Mucosa of descending colon (tissue), 3 donors: Measurements from ENCODE around the gene NPAS3. TPM values are rescaled to one million over a fixed set of nuclear protein-coding genes. Genes with fewer than 3 reads are reported as not detected.
A peak's percentile ranks its signal among the peaks of the same experiment; 100 is the strongest.

ENCODE experiments used
- ATAC-seq: fragments of 200-7000 bp; cut with Tn5 transposase; one replicate; pipeline ENCODE4 v1.9.1; 2020; ENCODE audit warnings: mild to moderate bottlenecking, moderate library complexity
- DNase-seq, 3 donors: peaks; one replicate each; pipeline ENCODE4 v3.0.0-alpha.2; 2020
- H3K36me3 ChIP-seq: fragments of 200-600 bp; one replicate; pipeline ENCODE4 v1.8.0; 2021; ENCODE audit warnings: low read depth, mild to moderate bottlenecking
- H3K4me1 ChIP-seq: fragments of 200-600 bp; one replicate; pipeline ENCODE4 v1.8.0; 2021; ENCODE audit warnings: low read depth, mild to moderate bottlenecking
- H3K4me3 ChIP-seq: fragments of 200-600 bp; one replicate; pipeline ENCODE4 v1.8.0; 2021; ENCODE audit warnings: mild to moderate bottlenecking
- H3K9me3 ChIP-seq: fragments of 200-600 bp; one replicate; pipeline ENCODE4 v1.8.0; 2021; ENCODE audit warnings: mild to moderate bottlenecking
- intact Hi-C, 2 donors: fragments of 100-400 bp; cut with DNase I in 1 of 2; cut with micrococcal nuclease in 1 of 2; formaldehyde crosslinking; loops; one replicate each; pipeline versions ENCODE4 v1.11.0 to v1.11.1; 2022; cut with DNase I, micrococcal nuclease
- total RNA-seq, 3 donors: library from RNA; stranded (reverse); fragmentation: NEBNext Ultra II Directional in 2 of 3; extraction: Animal tissue kit (Norgen Biotek cat#: 25700) in 2 of 3; gene quantifications; one replicate each; pipeline versions ENCODE4 v1.2.1 to v1.2.4, GENCODE V29; 2021 to 2023
- TF ChIP-seq, protein P1 (sequence below): fragments of 200-600 bp; IDR thresholded peaks from one replicate; pipeline ENCODE4 v1.8.0; 2022; ENCODE audit warnings: antibody characterized with exemption, mild to moderate bottlenecking
- donor health status: DM: no; HTN: no; CAD: no; lungs with moderate emphysema.
- donor health status: DM: no; HTN: no; CAD: no.
- donor health status: DM: no; HTN: yes; CAD: no.

Gene NPAS3
- total RNA-seq, 3 donors from 2014 or later = 0.65 to 9.7 (median 2.0) TPM

DNA sequence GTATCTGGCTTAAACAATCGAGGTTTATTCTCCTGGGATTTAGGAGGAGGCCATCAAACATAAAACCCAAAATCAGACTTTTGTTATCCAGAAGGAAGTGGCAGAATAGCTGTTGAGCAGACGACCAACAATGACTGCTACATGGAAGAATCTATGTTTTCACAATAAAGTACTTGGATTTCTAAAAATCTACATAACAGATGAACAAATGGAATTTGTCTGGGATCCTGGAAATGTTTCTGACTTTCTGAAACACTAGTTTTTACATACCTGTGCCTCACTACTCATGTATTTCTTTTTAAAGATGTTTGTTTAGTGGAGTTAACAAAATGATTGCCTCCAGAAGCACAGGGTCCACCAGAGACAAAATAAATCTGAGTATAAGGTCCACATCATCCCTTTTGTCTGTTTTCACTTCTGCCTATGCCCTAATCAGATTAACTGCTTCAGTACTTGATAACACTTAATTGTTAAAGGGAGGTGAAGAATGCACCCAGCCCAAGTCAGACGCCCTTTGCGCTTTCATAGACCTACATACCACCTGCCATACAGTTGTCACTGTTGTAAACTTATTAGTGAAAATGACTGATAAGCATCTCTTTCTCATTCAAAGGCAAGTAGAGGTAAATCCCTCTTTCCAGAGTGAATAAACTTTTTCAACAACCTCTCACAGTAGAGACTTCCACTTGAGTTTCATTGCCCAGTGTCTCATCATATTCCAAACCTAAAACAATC, 847.6 kb downstream of the NPAS3 start:
- Histone ChIP-seq H3K9me3 (no peaks in the 10 kb centered on the region), H3K4me1 (no peaks in the 10 kb centered on the region), H3K36me3 (no peaks in the 10 kb centered on the region), H3K4me3 (no peak overlapping the region)
- intact Hi-C loops = no loop called here
- TF ChIP-seq, protein P1, sequence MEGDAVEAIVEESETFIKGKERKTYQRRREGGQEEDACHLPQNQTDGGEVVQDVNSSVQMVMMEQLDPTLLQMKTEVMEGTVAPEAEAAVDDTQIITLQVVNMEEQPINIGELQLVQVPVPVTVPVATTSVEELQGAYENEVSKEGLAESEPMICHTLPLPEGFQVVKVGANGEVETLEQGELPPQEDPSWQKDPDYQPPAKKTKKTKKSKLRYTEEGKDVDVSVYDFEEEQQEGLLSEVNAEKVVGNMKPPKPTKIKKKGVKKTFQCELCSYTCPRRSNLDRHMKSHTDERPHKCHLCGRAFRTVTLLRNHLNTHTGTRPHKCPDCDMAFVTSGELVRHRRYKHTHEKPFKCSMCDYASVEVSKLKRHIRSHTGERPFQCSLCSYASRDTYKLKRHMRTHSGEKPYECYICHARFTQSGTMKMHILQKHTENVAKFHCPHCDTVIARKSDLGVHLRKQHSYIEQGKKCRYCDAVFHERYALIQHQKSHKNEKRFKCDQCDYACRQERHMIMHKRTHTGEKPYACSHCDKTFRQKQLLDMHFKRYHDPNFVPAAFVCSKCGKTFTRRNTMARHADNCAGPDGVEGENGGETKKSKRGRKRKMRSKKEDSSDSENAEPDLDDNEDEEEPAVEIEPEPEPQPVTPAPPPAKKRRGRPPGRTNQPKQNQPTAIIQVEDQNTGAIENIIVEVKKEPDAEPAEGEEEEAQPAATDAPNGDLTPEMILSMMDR = no peak
- no peak for ATAC-seq
- no peak for DNase-seq

DNA sequence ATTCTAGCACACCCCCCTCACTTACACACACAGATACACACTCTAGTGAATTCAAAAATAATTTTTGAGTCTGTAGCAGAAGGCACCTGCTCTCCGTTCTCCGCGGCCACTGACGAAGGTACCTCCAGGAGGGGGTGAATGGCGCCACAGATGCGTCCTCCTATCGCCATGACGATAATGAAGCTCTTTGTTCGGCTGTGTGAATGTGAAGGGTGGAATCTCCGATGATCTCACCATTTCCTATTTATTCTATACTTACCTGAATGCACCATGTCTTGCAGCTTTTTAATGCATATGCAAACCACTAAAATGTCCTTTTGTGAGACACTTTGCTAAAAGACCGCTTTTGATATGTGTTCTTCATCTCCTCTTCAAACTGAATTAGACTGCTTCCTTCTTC, 849.5 kb downstream of the NPAS3 start:
- ATAC-seq (no peak), DNase-seq (no peak)
- Histone ChIP-seq H3K4me3 (no peak overlapping the region), H3K36me3 (no peaks in the 10 kb centered on the region), H3K4me1 (peaks cover 3% of the 10 kb centered on the region), H3K9me3 (no peaks in the 10 kb centered on the region)
- TF ChIP-seq, protein P1 = no peak
- intact Hi-C loops = no loop called here

DNA sequence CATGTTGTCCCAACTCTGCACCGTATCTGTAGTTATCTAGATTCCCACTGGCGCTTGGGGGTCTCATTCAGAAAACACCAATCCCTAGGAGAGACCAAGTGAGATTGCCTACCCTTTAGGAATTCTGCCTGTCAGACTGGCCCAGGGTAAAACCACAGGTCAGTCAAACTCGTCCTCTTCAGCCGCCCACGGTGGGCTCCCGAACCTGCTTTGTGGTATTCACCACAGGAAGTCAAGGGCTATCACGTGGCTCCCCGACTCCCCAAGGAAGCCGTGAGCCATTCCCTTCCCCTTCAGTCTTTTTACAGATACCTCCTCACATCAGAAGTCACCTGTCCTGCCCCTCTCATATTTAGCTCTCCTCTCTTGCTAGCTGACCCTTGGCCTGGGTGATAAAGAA, 852.3 kb downstream of the NPAS3 start:
- Histone ChIP-seq H3K36me3 (no peaks in the 10 kb centered on the region), H3K4me1 (peaks cover 3% of the 10 kb centered on the region), H3K9me3 (no peaks in the 10 kb centered on the region), H3K4me3 (no peak overlapping the region)
- ATAC-seq = no peak
- intact Hi-C loops = loop anchor here (10.0 kb wide), 2 partner anchors 316 to 1216 kb away; no protein-coding TSS in a partner anchor
- DNase-seq = no peak
- TF ChIP-seq, protein P1 = no peak

DNA sequence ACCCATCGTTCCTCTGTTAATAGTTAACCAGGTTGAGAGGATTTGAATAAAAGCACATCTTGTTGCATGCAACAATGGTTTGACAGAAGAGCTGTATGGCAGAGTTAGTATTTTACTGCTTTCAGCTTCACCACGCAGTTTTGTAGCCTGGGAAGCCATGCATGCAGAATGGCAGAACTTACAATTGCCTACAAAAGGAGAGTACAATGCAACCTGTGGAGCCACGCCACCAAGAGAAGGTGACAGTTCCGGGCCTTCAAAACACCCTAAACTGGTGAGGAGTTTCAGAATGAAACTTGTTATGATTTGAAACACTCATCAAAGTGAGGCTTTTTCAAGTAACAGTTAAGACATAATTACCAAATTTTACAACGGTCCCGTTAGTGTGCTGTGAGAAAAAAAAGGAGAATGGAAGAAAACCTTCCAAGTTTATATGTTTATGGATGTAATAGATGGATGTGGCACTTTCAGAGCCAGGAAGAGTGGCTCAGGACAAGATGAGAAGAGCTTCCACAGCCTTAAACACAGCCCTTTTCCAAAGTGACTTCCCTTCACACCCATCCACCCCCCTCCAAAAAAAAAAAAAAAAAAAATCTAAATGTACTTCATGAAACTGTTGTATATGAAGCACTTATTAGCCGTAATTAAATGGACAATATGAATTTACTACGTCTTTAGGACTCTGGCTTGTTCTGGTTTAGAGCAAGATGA, 853.5 kb downstream of the NPAS3 start:
- no peak overlapping the region for H3K4me3 ChIP-seq
- no peak for ATAC-seq
- DNase-seq = no peak
- TF ChIP-seq, protein P1 = no peak
- H3K36me3 ChIP-seq = no peaks in the 10 kb centered on the region
- H3K9me3 ChIP-seq = no peaks in the 10 kb centered on the region
- intact Hi-C loops = loop anchor here (10.0 kb wide), 2 partner anchors 317 to 1217 kb away; no protein-coding TSS in a partner anchor
- H3K4me1 ChIP-seq = peaks cover 3% of the 10 kb centered on the region

DNA sequence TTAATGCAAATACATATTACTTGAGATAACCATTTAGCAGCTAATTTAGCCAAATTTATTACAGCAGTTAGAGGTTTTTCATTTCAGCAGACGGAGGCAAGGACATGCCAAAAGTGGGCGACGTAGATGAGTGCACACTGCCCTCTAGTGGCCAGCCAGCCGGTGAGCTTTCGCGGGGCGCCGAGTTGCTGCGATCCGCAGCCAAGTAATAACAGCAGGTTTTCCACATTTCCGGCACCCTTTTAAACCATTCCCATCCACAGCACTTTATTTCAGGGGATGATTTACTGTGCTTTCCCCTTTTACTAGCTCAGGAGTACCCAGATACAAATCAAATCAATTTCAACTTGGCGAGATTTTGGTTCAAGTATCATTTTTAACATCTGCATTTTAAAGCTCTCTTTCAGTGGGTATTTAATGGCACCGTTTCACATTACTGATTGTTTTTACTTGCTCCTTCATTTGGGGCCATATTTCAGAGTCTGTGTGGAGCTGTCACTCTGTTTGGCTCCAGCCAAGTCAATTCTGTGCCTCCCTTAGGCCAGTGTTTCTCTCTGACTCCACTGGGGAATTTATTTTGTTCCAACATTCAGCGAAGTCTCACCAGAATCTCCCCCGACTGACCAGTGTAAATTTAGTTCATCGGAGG, 854.2 kb downstream of the NPAS3 start:
- TF ChIP-seq, protein P1 = peak; percentile 75
- no peak overlapping the region for H3K4me3 ChIP-seq
- ATAC-seq (peak; percentile 91), DNase-seq (peak; percentile 69 to 88 (median 87))
- no peaks in the 10 kb centered on the region for H3K36me3 ChIP-seq
- peaks cover 3% of the 10 kb centered on the region for H3K4me1 ChIP-seq
- intact Hi-C loops = loop anchor here (10.0 kb wide), 2 partner anchors 318 to 1218 kb away; no protein-coding TSS in a partner anchor
- H3K9me3 ChIP-seq = no peaks in the 10 kb centered on the region
